HuH-7.5 (cell line): Measurements from ENCODE around the gene FAM114A2.

Experiments used
- DNase-seq: peaks from one replicate; pipeline ENCODE4 v3.0.0; 2011; ENCODE audit warnings: low spot score

The FAM114A2 gene

GRCh38 chr5:153983885-153984284, 54.8 kb downstream of the FAM114A2 start:
- DNase-seq, result no peak

GRCh38 chr5:153981905-153982605, 56.7 kb downstream of the FAM114A2 start:
- no peak for DNase-seq

GRCh38 chr5:153979028-153979783, 59.5 kb downstream of the FAM114A2 start:
- DNase-seq, result no peak

- DNase-seq, result no peak
These were observed 63.9 kb downstream of the FAM114A2 start for GRCh38 chr5:153974813-153975163.

- DNase-seq, result peak; percentile 33
These were observed 64.4 kb downstream of the FAM114A2 start for GRCh38 chr5:153974131-153974812.

GRCh38 chr5:153972240-153972639, 66.5 kb downstream of the FAM114A2 start:
- DNase-seq, result no peak

GRCh38 chr5:153970496-153970895, 68.2 kb downstream of the FAM114A2 start:
- DNase-seq, result no peak

- DNase-seq, result no peak
These were observed 69.2 kb downstream of the FAM114A2 start for GRCh38 chr5:153969563-153969895.

GRCh38 chr5:153968761-153969562, 69.7 kb downstream of the FAM114A2 start:
- no peak for DNase-seq

- DNase-seq, result peak; percentile 75
These were observed 73.6 kb downstream of the FAM114A2 start for GRCh38 chr5:153964880-153965645.

GRCh38 chr5:153964191-153964879, 74.4 kb downstream of the FAM114A2 start:
- no peak for DNase-seq

- no peak for DNase-seq
These were observed 78.2 kb downstream of the FAM114A2 start for GRCh38 chr5:153960269-153961215.

- DNase-seq, result no peak
These were observed 79.4 kb downstream of the FAM114A2 start for GRCh38 chr5:153959134-153959957.

GRCh38 chr5:153957205-153957604, 81.5 kb downstream of the FAM114A2 start:
- DNase-seq, result no peak

- DNase-seq, result no peak
These were observed 85.3 kb downstream of the FAM114A2 start for GRCh38 chr5:153953411-153953810.

GRCh38 chr5:153952893-153953292, 85.8 kb downstream of the FAM114A2 start:
- DNase-seq, result no peak

GRCh38 chr5:153952057-153952456, 86.7 kb downstream of the FAM114A2 start:
- DNase-seq, result no peak

GRCh38 chr5:153941265-153941664, 97.4 kb downstream of the FAM114A2 start:
- no peak for DNase-seq
